ENCODE results near the gene ACKR3. TPM values are rescaled to one million over a fixed set of nuclear protein-coding genes. Genes with fewer than 3 reads are reported as not detected.

The ACKR3 gene
- total RNA-seq, 1 donor from 2014 or later = 23.3 TPM

GRCh38 chr2:236548179-236548921 is 21.3 kb upstream of the ACKR3 start:
- no peaks in the 10 kb centered on the region for H3K36me3 Mint-ChIP-seq (ENCODE audit: insufficient read depth)
- no peak overlapping the region for H3K4me3 Mint-ChIP-seq (ENCODE audit: low read depth)
- H3K4me1 Mint-ChIP-seq (ENCODE audit: low read depth) = peaks cover 15% of the 10 kb centered on the region
- H3K27ac Mint-ChIP-seq = no peak overlapping the region
- no peak for DNase-seq (ENCODE audit: low spot score, unreplicated experiment)
- H3K27me3 Mint-ChIP-seq = peaks cover 35% of the 10 kb centered on the region
- no peak for TF ChIP-seq CTCF (IDR thresholded peaks at IDR 0.05; ENCODE audit: unreplicated experiment)
- H3K9me3 Mint-ChIP-seq (ENCODE audit: low read depth) = peaks cover 3% of the 10 kb centered on the region

- H3K36me3 Mint-ChIP-seq (ENCODE audit: insufficient read depth) = no peaks in the 10 kb centered on the region
- no peak overlapping the region for H3K27ac Mint-ChIP-seq
- no peak for DNase-seq (ENCODE audit: low spot score, unreplicated experiment)
- peaks cover 38% of the 10 kb centered on the region for H3K27me3 Mint-ChIP-seq
- peaks cover 15% of the 10 kb centered on the region for H3K4me1 Mint-ChIP-seq (ENCODE audit: low read depth)
- TF ChIP-seq CTCF (IDR thresholded peaks at IDR 0.05; ENCODE audit: unreplicated experiment) = no peak
- peaks cover 3% of the 10 kb centered on the region for H3K9me3 Mint-ChIP-seq (ENCODE audit: low read depth)
- H3K4me3 Mint-ChIP-seq (ENCODE audit: low read depth) = no peak overlapping the region
These were observed 20.5 kb upstream of the ACKR3 start for GRCh38 chr2:236549165-236549564.

GRCh38 chr2:236550290-236550689 is 19.3 kb upstream of the ACKR3 start:
- Mint-ChIP-seq H3K4me3 (ENCODE audit: low read depth) (no peak overlapping the region), H3K27ac (no peak overlapping the region), H3K36me3 (ENCODE audit: insufficient read depth) (no peaks in the 10 kb centered on the region), H3K9me3 (ENCODE audit: low read depth) (peaks cover 3% of the 10 kb centered on the region), H3K27me3 (peaks cover 32% of the 10 kb centered on the region), H3K4me1 (ENCODE audit: low read depth) (peaks cover 15% of the 10 kb centered on the region)
- TF ChIP-seq CTCF (IDR thresholded peaks at IDR 0.05; ENCODE audit: unreplicated experiment) = no peak
- DNase-seq (ENCODE audit: low spot score, unreplicated experiment) = no peak

GRCh38 chr2:236550701-236551465 is 18.7 kb upstream of the ACKR3 start:
- no peak overlapping the region for H3K4me3 Mint-ChIP-seq (ENCODE audit: low read depth)
- H3K27me3 Mint-ChIP-seq = peaks cover 33% of the 10 kb centered on the region
- H3K27ac Mint-ChIP-seq = no peak overlapping the region
- H3K36me3 Mint-ChIP-seq (ENCODE audit: insufficient read depth) = no peaks in the 10 kb centered on the region
- peaks cover 15% of the 10 kb centered on the region for H3K4me1 Mint-ChIP-seq (ENCODE audit: low read depth)
- H3K9me3 Mint-ChIP-seq (ENCODE audit: low read depth) = peaks cover 3% of the 10 kb centered on the region
- no peak for TF ChIP-seq CTCF (IDR thresholded peaks at IDR 0.05; ENCODE audit: unreplicated experiment)
- no peak for DNase-seq (ENCODE audit: low spot score, unreplicated experiment)

GRCh38 chr2:236551471-236552211 is 18.0 kb upstream of the ACKR3 start:
- no peaks in the 10 kb centered on the region for H3K36me3 Mint-ChIP-seq (ENCODE audit: insufficient read depth)
- peaks cover 38% of the 10 kb centered on the region for H3K27me3 Mint-ChIP-seq
- no peak for TF ChIP-seq CTCF (IDR thresholded peaks at IDR 0.05; ENCODE audit: unreplicated experiment)
- peaks cover 15% of the 10 kb centered on the region for H3K4me1 Mint-ChIP-seq (ENCODE audit: low read depth)
- DNase-seq (ENCODE audit: low spot score, unreplicated experiment) = no peak
- peaks cover 3% of the 10 kb centered on the region for H3K9me3 Mint-ChIP-seq (ENCODE audit: low read depth)
- no peak overlapping the region for H3K27ac Mint-ChIP-seq
- H3K4me3 Mint-ChIP-seq (ENCODE audit: low read depth) = no peak overlapping the region

All from progenitor cell of endocrine pancreas (in vitro differentiated cells).